ENCODE data around the gene ZNF527. TPM values are rescaled to one million over a fixed set of nuclear protein-coding genes. Genes with fewer than 3 reads are reported as not detected.
"Not testable (repeated sequence)": the region's sequence is repeated elsewhere in the genome, so short reads cannot be mapped to it uniquely, and the experiment has no call there.

ZNF527 gene
- total RNA-seq: 7.5 TPM

DNA sequence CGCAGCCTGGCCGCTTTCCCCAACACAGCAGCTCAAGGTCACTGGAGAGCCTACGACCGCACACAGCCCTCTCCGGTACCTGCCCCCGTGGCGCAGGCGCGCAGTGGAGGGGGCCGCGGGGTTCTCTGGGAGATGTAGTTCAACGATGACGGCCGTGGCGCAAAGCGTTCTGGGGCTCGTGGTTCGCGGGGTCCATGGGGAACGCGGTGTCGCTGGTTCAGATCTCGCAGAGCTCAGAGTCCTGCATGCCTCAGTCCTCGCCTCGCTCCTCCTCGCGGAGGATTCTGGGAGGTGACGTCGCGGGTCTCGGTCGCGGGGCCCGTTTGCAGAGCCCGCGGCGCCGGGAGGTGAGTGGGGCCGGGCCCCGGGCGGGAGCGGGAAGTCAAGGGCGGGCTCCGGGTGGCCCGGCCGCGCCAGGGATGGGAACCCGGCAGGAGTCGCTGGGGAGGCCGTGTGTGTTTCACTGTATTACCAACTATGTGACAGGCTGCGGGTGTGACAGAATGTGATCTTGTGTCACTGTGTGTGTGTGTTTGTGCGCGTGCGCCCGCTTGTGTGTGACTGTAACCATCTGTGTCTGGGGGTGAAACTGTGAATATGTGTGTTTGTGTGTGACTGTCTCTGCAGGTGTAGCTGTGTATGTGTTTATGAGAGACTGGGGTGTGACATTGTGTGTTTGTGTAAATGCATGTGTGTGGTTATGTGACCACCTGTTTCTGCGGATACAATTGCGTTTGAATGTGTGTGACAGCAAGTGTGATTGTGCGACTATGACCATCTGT lies at the start of gene ZNF527:
Gene ZNF527 (plus strand): TSS at position 220 of the 782 bp plus-strand sequence. CDS start 3,100 bp downstream, outside the sequence.
- peak; percentile 98 for DNase-seq (ENCODE audit: low spot score)

DNA sequence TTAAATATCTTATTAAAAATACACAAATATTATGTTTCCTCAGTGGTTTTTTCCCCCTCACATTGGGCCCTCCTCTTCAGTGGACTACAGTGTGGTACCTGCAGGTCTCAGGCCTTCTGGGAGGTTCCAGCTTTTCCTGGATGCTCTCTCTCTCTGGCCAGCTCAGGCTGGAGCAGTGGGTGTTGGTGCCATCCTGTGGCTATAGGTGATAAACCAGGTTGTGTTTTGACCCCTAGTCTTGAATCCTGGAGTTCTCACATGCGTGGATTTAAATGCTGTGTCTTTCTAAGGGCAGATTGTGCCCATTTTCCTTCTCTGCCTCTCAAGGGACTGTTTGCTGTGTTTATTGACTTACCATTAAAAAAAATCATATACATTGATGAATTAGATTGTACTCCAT lies 41.2 kb upstream of the ZNF527 start:
- no peak for DNase-seq (ENCODE audit: low spot score)

DNA sequence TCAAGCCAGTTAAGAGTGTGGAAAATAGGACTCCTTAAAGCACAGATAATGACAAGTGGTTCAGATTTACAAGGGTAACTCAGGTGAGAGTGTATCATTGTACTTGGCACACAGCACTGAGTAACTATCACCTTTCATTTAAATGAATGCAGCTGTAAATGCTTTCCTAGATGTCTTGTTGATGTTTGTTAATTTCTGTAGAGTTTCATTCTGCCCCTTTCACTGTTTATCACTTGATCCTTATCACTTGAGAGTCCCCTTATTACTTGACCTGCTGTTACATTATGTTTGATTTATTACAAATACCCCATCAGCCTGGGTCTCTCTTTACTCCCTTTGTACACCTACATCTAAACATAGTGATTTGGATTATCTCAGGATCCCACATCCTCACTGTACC lies 38.1 kb upstream of the ZNF527 start:
- DNase-seq (ENCODE audit: low spot score): no peak

DNA sequence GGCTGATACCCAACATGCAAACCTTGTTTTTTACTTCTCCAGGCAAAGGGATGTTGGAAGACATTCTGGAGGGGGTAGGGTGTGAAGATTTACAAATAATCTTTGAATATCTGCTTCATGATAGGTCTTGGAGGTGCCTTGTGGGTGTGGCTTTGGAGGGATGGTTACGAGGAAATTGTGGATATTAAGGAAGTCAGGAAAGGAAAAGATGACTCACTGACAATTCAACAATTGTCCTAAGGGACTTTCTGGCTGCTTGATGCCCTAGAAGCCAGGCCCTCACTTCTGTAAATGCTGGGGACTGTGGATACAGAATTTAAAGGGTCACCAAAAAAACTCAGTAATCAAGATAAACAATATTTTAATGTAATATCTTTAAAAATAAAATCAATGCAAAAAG lies 37.4 kb upstream of the ZNF527 start:
- no peak for DNase-seq (ENCODE audit: low spot score)

DNA sequence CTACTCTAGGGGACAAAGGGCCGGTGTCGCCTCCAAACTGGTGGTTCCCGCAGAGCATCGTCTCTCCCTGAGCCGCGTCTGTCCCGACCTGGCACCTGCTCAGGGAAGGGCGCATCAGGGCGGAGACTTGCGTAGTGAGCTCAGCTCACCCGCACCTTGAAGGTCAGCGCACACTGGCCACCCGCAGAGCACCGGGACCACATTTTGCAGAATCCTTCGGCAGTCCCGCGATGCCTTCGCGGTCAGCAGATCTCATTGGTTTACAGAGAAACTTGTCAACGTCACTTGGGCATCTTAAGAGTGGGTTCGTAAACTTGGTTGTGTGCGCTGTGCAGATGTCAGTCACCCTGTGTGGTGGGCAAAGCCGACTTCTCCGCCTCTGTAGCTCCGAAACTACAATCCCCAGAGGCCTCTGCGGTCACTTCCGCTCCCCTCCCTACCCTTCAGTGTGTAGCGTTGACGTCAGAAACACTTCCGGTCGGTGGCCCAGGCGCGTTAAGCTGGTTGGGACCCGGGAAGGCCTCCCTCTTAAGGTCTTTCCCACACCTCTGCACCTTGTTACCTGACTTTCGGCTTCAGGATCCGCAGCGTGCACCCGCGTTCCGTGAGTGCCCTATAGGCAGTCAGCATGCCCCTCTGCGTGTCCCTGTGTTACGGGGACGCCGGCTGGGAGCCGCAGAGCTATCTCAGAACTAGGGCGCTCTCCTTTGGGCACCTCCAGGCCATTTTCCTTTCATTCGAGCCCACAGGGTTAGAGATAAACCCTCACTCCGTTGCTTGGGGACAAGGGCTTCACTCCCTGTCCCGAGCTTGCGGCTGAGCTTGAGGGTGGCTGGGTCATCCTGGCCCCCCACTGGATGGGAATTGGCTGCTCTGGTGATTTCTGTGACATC lies 36.5 kb upstream of the ZNF527 start:
- peak; percentile 92 for DNase-seq (ENCODE audit: low spot score)

DNA sequence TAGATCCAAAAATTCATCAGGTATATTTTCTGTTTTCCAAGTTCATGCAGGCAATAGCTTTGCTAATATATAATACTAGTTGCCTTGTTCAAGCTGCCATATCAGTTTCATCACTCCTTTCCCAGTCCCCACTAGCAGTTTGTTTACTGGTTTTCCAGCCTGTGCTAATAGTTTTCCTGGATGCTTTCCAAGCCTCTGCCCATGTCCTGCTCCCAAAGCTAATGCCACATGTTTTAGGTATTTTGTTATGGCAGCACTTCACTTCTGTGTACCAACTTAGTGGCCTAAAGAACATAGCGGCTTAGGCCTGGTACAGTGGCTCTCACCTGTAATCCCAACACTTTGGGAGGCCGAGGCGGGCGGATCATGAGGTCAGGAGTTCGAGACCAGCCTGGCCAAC lies 28.1 kb upstream of the ZNF527 start:
- no peak for DNase-seq (ENCODE audit: low spot score)

DNA sequence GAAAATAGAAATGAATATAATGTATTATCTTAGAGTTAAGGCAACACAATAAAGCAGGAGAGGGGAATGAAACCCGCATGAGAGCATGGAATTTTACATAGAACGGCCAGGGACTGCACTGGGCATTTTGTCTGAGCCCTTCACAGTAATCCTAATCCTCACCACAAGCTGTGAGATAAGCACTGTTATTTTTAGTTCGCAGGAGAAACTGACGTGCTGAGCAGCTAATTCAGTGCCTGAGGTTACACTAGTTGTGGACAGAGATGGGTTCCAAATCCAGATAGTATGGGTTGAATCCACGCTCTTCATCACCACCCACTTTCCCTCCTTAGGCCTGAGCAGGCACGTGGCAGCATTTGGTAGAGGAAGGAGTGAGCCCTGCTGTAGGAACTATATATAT lies 24.8 kb upstream of the ZNF527 start:
- no peak for DNase-seq (ENCODE audit: low spot score)

DNA sequence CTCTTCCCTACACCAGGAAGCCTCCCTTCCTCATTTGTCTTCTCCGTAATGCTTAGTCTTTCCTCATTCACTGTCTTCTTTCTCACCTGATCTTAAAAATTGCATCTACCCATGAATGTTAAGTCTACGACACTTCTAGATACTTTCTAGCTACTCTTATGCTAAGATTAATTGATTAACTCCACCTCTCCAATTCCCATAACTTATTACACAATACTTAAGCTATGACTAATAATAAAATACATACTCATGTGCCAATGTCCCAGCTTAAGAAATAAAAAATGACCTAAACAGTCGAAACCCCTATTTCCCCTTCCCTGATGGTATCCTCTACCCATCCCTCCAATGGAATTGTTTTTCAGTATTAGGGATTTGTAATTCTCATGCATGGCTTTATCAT lies 22.8 kb upstream of the ZNF527 start:
- DNase-seq (ENCODE audit: low spot score): no peak

DNA sequence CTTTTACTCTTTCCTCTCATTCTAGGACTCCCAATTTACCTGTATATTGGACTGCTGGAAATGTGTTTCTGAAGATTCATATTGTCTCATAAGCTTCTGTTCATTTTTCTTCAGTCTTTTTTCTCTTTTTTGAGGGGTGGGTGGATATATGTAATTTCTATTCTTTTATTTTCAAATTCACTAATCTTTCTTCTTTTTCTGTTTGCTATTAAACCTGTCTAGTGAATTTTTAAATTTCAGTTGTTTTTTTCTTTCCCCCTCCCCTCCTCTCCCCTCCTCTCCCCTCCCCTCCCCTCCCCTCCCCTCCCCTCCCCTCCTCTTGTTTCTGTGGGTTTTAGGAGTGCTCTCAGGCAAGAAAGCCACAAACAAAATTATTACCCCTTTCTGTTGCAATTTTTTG lies 16.9 kb upstream of the ZNF527 start:
- no peak for DNase-seq (ENCODE audit: low spot score)

DNA sequence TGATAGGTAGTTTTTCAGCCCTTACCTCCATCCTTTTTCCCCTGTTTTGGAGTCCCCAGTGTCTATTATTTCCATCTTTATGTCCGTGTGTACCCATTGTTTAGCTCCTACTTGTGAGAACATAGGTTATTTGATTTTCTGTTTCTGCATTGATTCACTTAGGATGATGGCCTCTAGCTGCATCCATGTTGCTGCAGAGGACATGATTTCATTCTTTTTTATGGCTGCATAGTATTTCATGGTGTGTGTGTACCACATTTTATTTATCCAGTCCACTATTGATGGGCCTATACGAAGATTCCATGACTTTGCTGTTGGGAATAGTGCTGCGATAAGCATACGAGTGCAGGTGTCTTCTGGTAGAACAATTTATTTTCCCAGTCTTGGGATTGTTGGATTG lies 15.0 kb upstream of the ZNF527 start:
- no peak for DNase-seq (ENCODE audit: low spot score)

DNA sequence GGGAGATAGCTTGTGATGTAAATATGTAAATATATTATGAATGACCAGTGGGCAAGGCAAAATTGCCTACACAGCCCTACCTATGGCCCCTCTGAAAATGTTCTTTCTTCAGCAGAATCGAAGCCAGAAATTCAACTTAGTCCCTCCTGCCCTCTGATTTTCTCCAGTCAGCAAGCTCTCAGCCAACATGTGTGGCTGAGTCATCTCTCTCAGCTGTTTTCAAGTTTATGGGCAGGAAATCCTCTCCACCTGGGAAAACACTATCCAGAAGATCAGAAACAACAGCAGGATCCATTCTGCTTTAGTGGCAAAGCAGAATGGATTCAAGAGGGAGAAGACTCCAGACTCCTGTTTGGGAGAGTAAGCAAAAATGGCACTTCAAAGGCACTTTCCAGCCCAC lies 8.9 kb upstream of the ZNF527 start:
- no peak for DNase-seq (ENCODE audit: low spot score)

DNA sequence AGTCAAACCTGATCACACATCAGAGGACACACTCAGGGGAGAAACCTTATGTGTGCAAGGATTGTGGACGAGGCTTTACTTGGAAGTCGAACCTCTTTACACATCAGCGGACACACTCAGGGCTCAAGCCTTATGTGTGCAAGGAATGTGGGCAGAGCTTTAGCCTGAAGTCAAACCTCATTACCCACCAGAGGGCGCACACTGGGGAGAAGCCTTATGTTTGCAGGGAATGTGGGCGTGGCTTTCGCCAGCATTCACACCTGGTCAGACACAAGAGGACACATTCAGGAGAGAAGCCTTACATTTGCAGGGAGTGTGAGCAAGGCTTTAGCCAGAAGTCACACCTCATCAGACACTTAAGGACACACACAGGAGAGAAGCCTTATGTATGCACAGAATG lies 8.2 kb upstream of the ZNF527 start:
- no peak for DNase-seq (ENCODE audit: low spot score)

DNA sequence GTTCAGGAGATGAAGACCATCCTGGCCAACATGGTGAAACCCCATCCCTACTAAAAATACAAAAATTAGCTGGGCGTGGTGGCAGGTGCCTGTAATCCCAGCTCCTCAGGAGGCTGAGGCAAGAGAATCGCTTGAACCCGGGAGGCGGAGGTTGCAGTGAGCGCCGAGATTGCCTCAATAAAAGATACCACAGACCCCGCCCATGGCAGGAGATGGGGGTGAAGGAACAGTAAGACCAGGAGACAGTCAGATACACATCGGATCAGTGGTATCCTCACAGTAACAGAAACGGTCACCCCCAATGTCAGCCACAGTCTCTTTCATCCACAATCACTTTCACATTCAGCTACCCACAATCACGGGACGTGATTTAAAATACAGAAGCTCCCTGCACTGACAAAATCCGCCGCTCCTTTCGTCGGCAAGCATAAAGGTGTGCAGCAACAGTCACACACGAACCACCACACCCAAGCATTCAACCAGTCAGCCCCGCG lies 466 bp upstream of the ZNF527 start:
- not testable (repeated sequence) for DNase-seq (ENCODE audit: low spot score)

DNA sequence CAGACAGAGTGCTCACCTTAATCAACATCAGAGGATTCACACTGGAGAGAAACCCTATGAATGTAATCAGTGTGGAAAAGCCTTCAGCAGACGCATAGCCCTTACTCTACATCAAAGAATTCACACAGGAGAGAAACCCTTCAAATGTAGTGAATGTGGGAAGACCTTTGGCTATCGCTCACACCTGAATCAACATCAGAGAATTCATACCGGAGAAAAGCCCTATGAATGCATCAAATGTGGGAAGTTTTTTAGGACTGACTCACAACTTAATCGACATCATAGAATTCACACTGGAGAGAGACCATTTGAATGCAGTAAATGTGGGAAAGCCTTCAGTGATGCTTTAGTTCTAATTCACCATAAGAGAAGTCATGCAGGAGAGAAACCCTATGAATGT lies 18.3 kb downstream of the ZNF527 start:
- no peak for DNase-seq (ENCODE audit: low spot score)

DNA sequence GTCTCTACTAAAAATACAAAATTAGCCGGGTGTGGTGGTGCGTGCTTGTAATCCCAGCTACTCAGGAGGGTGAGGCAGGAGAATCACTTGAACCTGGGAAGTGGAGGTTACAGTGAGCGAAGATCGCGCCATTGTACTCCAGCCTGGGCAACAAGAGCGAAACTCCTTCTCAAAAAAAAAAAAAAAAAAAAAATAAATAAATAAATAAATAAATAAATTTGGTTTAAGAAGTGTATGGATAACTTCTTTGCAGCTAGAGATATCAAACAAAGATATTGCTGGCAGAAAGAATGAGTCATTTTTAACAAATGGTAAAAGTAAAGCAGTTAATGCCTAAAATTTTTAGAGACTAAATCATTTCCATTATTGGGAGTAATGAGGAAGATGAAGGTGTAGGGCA lies 20.5 kb downstream of the ZNF527 start:
- DNase-seq (ENCODE audit: low spot score): not testable (repeated sequence)

DNA sequence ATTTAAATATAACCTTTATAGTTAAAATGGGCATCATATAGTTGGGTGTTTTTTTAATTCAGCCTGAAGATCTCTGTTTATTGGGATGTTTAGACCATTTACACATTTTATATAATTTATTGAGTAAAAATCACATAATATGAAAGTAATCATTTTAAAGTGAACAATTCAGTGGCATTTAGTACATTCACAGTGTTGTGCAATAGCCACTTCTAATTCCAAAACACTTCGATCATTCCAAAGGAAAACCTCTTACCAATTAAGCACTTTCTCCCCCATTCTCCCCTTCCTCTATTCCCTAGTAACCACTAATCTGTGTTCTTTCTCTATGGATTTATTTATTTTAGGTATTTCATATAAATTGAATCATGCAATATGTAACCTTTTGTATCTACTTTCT lies 30.2 kb downstream of the ZNF527 start:
- DNase-seq (ENCODE audit: low spot score): no peak

DNA sequence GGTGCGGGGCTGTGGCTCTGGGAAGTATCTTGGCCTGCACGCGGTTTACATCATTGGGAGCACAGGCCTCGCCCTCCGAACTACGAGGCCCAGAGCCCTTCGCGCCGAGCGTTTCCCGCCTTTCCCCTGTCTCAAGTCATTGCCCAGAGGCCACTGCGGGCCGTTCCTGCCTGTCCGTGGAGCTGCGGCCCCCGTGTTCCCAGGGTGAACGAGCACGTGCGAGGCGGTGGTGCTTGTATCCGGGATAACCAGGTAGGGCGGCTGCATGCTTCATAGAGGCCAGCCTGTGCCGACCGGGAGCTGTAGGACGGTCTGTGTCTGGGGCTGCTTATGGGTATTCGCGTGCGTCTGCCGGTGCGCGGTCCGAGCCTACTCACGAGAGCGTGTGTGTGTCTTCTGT lies 32.5 kb downstream of the ZNF527 start:
- DNase-seq (ENCODE audit: low spot score): no peak

DNA sequence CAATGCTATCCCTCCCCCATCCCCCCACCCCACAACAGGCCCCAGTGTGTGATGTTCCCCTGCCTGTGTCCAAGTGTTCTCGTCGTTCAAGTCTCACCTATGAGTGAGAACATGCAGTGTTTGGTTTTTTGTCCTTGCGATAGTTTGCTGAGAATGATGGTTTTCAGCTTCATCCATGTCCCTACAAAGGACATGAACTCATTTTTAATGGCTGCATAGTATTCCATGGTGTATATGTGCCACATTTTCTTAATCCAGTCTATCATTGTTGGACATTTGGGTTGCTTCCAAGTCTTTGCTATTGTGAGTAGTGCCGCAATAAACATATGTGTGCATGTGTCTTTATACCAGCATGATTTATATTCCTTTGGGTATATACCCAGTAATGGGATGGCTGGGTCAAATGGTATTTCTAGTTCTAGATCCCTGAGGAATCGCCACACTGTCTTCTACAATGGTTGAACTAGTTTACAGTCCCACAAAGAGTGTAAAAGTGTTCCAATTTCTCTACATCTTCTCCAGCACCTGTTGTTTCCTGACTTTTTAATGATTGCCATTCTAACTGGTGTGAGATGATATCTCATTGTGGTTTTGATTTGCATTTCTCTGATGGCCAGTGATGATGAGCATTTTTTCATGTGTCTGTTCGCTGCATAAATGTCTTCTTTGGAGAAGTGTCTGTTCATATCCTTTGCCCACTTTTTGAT lies 35.4 kb downstream of the ZNF527 start:
- DNase-seq (ENCODE audit: low spot score): not testable (repeated sequence)

DNA sequence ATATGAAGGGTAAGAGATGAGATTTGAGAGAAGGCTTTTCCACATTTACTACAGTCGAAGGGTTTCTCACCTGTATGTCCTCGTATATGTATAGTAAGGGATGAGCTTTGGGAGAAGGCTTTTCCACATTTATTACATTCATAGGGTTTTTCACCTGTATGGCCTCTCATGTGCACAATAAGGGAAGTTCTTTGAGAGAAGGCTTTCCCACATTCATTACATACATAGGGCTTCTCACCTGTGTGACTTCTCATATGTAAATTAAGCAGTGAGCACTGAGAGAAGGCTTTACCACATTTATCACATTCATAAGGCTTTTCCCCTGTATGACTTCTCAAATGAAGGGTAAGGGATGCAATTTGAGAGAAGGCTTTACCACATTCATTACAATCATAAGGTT lies 41.8 kb downstream of the ZNF527 start:
- DNase-seq (ENCODE audit: low spot score): no peak

DNA sequence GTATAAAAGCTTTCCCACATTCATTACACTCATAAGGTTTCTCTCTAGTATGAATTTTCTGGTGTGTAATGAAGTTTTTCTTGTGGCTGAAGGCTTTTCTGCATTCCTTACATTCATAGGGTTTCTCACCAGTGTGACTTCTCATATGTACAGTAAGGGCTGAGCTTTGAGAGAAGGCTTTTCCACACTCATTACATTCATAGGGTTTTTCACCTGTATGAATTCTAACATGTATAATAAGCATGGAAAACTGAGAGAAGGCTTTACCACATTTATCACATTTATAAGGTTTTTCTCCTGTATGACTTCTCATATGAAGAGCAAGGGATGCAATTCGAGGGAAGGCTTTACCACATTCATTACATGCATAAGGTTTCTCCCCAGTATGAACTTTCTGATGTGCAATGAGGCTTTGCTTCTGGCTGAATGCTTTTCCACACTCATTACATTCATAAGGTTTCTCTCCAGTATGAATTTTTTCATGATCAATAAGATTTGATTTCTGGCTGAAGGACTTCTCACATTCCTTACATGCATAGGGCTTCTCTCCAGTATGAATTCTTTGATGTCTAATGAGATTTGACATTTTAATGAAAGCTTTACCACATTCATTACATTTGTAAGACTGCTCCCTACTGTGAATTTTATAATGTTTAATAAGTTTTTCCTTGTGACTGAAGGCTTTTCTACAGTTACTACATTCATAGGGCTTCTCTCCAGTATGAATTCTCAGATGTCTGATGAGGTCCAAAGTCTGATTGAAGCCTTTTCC lies 42.6 kb downstream of the ZNF527 start:
- no peak for DNase-seq (ENCODE audit: low spot score)
